Retina (tissue), 1 donor: Measurements from ENCODE around the gene PRSS16.
A peak's percentile ranks its signal among the peaks of the same experiment; 100 is the strongest.
"Not testable (repeated sequence)": the region's sequence is repeated elsewhere in the genome, so short reads cannot be mapped to it uniquely, and the experiment has no call there.

ENCODE experiments used
- DNase-seq: peaks from one replicate; pipeline ENCODE4 v3.0.0-alpha.2; 2016

The PRSS16 gene, protein sequence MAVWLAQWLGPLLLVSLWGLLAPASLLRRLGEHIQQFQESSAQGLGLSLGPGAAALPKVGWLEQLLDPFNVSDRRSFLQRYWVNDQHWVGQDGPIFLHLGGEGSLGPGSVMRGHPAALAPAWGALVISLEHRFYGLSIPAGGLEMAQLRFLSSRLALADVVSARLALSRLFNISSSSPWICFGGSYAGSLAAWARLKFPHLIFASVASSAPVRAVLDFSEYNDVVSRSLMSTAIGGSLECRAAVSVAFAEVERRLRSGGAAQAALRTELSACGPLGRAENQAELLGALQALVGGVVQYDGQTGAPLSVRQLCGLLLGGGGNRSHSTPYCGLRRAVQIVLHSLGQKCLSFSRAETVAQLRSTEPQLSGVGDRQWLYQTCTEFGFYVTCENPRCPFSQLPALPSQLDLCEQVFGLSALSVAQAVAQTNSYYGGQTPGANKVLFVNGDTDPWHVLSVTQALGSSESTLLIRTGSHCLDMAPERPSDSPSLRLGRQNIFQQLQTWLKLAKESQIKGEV

DNA sequence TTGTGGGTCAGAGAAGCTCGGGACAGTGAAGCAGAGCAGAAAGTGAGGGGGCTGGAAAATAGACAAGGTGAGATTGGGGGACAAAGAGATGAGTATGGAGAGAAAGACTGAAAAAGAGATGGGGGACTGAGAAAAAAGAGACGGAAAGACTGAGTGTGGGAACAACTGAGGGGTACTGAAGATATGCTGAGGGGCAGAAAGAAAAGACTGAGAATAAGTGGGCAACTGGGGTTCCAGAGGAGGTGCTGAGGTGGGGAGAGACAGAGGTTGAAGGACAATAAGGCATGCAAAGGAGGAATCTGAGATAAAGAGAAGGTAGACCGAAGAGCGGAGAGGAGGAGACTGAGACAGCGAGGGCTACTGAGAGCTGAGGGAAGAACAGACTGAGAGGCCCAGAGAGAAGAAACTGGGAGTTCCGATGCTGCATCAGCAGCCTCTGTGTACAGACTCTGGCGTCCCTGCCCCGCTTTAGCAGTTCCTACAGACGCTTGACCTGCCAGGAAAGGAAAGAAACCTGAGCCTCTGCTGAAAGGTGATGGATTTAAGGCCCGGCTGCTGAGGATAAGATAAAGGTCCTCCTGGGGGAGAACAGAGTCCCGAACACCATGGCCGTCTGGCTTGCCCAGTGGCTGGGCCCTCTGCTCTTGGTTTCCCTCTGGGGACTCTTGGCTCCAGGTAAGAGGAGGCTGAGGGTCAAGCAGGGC, at the start of gene PRSS16:
PRSS16 (plus strand) TSS at position 569 of the 704 bp plus-strand sequence; CDS start at position 606, 37 bp downstream.
- DNase-seq, result no peak

DNA sequence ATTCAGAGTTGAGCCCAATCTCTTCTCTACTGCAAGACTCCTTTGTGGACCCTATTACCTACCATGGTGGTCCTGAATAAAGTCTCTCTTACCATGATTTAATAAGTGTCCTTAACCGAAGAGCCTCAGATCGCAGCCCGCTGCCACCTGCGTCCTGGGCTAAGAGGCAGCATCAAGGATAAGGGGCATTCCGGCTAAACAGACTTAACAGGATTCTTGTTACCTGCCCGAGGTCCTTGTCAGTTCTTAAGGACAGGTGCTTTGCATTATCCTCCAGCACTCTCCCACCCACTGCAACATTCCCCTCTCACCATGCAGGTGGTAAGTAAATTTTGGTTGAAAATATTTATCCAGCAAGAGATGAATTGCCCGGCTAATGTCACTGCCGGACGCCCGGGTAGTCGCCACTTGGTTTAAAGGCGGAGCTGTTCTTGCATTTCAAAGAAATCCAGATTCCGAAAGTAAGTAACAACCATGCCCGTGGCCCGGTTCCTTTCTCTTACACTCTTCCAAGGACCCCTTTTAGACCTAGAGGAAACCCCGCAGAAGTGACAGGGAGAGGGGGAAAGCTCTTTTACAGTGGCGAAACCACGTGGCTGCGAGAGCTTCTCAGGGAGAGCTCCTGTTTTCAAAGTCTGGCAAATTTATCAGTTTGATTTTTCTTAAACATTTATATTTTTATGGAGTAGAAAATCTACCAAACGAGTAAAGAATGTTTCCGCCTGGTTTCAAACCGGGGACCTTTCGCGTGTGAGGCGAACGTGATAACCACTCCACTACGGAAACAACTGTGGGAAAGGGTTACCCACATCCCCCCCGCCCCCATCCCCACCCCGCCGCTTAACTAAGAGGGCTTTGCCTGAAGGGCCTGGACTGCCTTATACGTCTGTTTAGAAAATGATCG, 41.9 kb upstream of the PRSS16 start:
- DNase-seq, result peak; percentile 41

DNA sequence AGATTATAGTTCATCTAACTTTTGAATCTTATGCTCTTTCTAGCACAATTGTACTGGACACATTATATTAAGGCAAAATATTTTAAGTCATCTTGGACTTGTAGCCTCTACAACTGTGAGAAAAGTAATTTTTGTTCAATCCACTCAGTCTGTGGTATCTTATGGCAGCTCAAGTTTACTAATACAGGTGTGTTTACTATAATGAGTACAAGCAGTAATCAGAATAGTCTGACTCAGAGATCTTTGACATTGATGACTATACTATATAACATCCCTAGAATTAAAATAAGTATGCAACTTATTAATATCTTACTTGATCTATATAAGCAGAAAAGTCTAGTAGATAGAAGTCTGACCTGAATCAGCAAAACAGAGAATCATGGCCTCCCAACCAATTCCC, 40.7 kb upstream of the PRSS16 start:
- DNase-seq, result no peak

DNA sequence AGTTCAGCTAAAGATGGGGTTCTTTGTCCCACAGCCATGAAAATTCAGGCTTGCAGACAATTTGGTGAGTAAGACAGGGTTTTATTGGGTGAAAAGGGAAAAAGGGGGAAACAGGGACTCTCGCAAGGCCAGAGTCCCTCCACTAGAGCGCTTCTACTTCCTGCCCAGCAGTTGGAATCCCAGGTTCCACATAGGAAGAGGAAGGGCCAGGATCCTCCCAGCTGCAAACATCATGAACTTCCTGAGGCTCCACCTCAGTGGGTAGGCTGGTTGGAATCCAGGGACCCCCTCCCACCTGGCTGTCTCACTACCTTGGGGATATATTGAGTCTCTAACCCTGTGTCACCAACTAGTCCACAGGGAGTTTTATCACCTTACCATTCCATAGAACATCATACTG, 39.5 kb upstream of the PRSS16 start:
- DNase-seq, result no peak

DNA sequence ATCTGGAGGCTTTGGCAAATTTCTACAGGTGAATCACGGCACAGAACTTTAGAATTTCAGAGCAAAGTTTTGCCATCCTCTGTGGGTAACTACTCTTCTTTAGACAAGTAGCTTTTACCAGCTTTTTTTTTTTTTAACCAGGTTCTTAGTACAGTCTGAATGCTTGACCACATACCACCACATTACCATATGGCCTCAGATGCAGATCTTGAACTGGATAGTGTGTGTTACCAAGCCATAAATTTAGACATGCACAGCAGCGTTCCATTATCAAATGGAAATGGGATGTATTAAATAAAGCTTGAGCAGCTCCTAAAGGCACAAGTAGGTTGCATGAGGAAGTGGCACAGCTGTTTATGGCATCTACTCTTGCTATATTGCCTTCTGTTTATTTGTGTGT, 38.3 kb upstream of the PRSS16 start:
- DNase-seq, result no peak

DNA sequence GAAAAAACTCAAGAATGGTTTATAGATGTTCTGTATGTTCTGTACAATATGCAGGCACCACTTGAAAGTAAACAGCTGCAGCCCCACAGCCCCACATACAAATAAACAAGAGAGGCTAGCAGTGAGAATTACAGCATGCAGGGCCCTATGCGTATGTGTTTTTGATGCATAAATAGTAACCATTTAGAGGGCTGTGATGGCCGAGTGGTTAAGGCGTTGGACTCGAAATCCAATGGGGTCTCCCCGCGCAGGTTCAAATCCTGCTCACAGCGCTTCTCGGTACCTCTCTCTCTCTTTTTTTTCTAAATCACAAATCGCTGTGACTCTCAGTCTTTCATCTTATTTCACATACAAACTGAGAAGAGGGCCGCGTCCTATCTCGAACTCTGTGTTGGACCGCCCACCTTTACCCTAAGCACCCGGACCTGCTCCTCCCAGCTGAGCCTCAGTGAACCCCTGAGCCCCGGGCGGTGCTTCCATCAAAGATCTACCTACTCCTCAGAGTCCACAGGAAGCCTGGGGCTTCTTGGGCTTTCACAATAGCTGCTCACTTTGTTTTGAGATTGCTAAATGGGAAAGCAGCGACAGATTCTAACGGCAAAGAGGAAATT, 37.7 kb upstream of the PRSS16 start:
- no peak for DNase-seq

DNA sequence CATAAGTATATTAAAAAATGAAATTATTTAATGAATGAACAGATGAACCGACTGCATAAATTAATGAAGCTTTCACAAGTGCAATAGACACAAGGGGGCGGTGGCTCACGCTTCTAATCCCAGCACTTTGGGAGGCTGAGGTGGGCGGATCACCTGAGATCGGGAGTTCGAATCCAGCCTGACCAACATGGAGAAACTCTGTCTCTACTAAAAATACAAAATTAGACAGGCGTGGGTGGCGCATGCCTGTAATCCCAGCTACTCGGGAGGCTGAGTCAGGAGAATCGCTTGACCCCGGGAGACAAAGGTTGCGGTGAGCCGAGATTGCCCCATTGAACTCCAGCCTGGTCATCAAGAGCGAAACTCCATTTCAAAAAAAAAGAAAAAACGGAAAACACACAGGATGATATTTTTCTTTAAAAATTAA, 34.4 kb upstream of the PRSS16 start:
- DNase-seq, result not testable (repeated sequence)

DNA sequence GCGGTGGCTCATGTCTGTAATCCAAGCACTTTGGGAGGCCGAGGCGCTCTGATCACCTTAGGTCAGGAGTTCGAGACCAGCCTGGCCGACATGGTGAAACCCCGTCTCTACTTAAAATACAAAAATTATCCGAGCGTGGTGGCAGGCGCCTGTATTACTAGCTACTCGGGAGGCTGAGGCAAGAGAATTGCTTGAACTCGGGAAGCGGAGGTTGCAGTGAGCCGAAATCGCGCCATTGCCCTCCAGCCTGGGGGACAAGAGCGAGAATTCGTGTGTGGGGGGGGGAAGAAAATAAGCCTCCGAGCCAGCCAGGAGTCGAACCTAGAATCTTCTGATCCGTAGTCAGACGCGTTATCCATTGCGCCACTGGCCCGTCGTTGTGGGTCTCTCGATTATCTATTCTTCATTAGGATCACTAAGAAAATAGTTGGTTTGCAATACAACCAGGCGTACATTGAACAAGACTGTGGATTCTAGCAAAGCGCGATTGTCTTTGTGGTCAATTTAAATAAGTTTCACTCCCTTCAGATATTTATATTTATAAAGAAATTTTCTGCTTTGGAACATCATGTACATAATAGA, 33.9 kb upstream of the PRSS16 start:
- no peak for DNase-seq

DNA sequence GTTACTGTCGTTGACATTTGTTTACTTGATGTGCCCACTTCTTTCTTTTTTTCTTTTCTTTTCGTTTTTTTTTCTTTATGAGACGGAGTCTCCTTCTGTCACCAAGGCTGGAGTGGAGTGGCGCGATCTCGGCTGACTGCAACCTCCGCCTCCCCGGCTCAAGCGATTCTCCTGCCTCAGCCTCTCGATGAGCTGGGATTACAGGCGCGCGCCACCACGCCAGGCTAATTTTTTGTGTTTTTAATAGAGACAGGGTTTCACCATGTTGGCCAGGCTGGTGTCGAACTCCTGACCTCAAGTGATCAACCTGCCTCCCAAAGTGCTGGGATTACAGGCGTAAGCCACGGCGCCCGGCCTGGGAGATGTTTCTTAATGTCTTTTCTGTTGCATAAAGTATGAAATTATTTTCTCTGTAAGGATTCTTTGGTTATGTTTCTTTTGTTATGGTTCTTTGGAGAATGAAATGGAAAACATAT, 33.3 kb upstream of the PRSS16 start:
- no peak for DNase-seq

DNA sequence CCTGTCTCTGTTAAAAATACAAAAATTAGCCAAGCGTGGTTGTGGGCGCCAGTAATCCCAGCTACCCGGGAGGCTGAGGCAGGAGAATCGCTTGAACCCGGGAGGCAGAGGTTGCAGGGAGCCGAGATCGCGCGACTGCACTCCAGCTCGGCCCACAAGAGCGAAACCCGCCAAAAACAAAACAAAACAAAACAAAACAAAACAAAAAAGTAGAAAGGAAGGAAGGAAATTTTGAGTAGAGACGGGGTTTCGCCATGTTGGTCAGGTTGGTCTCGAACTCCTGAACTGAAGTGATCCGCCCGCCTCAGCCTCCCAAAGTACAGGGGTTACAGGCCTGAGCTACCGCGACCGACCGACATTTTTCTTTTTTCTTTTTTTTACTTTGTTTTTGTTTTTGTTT, 30.6 kb upstream of the PRSS16 start:
- DNase-seq, result no peak

DNA sequence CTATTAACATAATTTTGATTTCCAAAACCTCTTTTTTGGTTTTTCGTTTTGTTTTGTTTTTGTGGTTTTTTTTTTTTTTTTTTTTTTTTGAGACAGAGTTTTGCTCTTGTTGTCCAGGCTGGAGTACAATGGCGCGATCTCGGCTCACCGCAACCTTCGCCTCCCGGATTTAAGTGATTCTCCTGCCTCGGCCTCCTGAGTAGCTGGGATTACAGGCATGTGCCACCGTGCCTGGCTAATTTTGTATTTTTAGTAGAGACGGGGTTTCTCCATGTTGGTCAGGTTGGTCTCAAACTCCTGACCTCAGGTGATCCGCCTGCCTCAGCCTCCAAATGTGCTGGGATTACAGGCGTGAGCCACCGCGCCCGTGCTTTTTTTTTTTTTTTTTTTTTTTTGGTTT, 24.5 kb upstream of the PRSS16 start:
- DNase-seq, result not testable (repeated sequence)

DNA sequence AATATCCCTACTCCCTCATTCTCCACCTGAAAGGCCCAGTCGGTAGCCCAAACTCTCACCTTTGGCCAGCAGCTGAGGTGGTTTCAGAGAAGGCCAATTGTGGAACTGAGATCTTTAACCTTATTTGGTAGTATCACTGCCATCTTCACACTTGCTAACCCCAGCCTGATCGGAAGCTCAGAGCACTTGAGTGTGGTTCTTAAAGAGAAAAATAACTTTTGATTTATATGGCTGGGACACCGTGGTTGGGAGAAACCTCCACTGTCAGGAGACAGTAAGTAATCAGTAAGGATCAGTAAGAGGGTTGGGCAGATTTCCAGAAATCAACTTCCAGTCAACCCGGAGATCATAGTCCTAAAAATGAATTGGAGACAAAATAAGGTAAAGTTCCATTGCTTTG, 22.8 kb upstream of the PRSS16 start:
- no peak for DNase-seq

DNA sequence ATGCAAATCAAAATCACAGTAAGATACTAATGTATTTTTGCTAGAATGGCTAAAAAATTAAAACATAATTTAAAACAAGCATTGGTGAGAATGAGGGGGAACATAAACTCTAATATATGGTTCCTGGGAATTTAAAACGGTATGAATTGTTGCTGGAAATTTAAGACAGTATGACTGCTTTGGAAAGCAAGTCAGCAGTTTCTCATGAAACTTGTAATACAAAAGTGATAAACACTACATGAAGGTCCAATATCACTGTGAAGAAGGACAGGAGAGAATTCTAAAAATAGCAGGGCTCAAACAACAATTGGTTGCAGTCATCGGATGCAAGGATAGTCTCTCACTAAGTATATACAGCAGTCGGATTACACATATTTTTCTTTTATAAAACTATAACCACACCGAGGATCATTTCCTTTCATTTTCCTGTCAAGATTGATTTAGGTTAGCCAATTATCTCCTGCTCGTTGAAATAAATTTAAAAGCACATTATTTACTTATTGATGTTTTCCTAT, 18.5 kb upstream of the PRSS16 start:
- no peak for DNase-seq

DNA sequence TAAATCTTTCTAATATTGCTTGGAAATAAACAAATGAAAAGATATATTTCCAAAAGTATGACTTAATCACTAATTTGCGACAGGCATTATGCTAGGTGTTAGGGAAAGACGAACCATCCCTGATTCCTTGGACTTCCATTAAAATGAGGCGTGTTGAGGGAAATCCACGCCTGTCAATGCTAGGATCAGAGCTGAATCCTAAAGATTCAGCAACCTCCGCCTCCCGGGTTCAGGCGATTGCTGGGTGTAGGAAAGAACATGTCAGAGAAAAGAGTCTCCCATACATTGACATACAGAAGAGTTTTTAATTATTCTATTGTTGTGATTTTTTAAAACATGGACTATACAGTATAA, 16.8 kb upstream of the PRSS16 start:
- no peak for DNase-seq

DNA sequence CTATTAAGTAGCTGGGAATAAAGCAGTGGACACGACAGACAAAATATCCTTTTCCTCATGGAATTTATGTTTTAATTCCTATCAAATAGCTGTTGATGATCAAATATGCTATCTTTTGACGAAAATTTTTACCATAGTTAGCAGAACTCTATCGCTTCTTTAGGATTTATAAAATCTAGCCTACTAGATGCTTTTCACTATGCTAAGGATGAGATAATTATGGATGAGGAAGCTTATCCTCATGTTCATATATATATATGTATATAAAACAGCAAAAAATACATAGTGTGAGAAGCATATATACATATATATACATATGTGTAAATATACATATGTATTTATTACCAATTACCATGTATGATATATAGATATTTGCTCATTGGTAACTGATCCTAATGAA, 12.9 kb upstream of the PRSS16 start:
- no peak for DNase-seq

DNA sequence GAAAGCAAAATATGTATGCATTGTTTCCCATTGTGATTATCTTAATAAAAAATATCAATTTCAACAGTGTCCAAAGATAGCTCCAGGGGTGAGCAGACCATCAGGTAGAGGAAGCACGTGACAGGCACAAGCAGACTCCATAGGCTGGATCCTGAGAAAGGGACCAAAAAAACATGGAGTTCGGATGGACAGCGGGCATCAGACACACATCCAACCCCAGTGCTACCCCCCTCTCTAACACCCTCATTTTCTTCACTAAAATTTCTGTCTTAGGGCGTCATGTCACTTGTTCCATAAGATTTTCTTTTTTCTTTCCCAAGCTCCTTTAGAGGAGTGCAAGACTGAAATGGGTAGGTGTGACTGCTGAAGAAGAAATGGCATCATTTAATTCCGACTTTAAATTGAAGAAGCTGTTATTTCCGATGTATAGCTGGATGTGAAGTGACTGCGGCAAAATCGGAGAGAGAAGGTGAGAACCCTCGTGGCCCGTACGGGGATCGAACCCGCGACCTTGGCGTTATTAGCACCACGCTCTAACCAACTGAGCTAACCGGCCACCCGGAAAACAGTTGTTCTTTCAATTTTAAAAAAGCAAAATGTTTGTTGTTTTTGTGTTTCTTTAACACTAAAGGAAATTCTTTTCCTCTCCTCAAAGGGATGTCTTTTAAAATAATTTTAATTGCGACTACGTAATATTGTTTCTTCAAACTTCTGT, 10.3 kb upstream of the PRSS16 start:
- DNase-seq, result peak; percentile 44

DNA sequence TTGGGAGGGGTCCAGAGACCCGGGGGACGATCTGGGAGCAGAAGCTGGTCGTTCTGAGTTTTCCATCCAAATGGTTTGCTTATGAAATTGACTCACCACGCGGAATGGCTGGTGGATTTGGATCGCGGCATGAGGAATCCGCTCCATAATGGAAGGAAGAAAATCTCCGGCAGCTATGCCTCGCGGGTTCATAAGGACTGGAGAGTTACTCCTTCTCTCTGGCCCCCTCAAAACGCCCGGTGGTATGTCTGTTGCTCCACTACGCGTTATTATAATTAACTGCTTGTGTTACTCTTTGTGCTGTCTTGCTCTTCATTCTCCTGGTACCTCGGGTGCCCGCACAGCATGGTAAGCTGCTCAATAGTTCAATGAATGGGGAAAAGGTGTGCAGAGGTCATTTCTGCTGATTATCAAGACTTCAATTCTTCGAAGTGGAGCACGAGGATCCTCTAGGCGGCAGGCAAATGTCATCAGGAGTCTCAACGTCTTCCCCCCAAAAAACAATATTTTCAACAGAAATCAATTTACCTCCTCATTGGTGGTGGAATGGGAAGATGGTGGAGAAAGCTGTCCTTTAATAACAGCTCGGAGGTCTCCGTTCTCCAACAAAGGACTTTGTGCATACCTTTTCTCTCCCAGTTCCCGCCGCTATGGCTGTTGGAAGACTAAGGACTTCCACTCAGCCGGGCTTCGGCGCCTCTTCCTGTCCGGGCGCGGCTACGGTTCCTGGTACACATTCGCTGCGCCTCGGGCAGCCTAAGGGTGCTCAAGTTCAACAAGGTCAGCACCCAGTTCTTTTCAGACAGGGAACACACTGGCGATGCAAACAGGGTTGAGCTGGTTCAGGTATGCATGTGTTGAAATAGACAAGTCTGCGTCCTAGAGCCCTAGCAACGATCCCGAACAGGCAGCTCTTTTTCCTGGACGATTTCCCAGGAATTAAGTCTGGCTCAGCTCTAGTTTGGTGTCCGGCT, 9.2 kb upstream of the PRSS16 start:
- peak; percentile 70 for DNase-seq

DNA sequence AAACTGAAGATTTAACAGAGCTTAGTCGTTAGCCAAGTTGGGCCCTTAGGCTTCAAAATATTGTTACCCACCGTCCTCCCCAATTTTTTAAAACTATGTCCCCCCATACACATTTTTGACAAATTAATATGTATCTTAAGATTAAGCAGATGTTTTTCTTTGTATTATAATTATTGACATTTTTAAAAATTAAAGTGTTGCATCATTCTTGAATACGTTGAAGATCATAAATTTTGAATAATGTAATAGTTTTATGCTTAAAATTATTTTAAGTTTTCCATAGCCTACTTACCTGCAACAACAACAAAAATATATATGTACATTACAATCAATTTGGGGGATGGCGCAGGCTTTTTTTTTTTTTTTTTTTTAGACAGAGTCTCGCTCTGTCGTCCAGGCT, 8.2 kb upstream of the PRSS16 start:
- no peak for DNase-seq

DNA sequence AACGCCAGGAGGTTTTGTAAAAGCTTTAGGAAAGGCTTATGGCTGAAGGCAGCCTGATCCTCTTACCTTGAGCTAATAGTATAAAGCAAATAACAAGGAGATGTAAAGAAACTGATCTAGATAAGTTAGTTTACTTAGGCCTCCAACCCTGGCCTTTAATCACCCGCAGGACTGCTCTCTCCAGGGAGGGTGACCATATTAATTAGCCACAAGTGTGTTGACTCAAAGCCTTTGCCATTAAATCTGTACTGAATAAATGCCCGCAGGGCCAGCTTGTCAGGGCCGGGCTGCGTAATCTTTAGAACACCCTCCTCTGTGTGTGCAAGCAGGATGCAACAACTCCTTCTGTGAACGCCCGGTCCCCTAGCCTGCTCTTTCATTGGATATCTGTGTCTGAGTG, 6.1 kb upstream of the PRSS16 start:
- no peak for DNase-seq
